Measurements from ENCODE around the gene UNC45B. TPM values are rescaled to one million over a fixed set of nuclear protein-coding genes. Genes with fewer than 3 reads are reported as not detected.
"Not testable (repeated sequence)": the region's sequence is repeated elsewhere in the genome, so short reads cannot be mapped to it uniquely, and the experiment has no call there.

The UNC45B gene
- total RNA-seq, 2 donors from 2014 or later, result 0.96 TPM; not detected in 1

- H3K27ac ChIP-seq, result no peak overlapping the region
- peaks cover 0 to 5% of the 10 kb centered on the region in 2 donors for H3K36me3 ChIP-seq
- H3K9me3 ChIP-seq, result no peaks in the 10 kb centered on the region
- no peak for TF ChIP-seq CTCF (IDR thresholded peaks at IDR 0.05)
- TF ChIP-seq POLR2AphosphoS5 (IDR thresholded peaks at IDR 0.05), result no peak
- no peak for TF ChIP-seq POLR2A (IDR thresholded peaks at IDR 0.05)
- no peaks in the 10 kb centered on the region for H3K4me1 ChIP-seq (replicated peaks)
- H3K4me3 ChIP-seq, result no peak overlapping the region
- DNase-seq (ENCODE audit: low spot score), result no peak
- no peaks in the 10 kb centered on the region for H3K27me3 ChIP-seq (replicated peaks; ENCODE audit: insufficient read depth)
- intact Hi-C loops (cut with DNase I), result no loop called here
- 89% methylated on average over 5 of the region's 5 CpGs for WGBS
Observed at GRCh38 chr17:35103271-35103670, 44.3 kb upstream of the UNC45B start.

- DNase-seq (ENCODE audit: low spot score), result no peak
- Histone ChIP-seq H3K27me3 (replicated peaks; ENCODE audit: insufficient read depth) (no peaks in the 10 kb centered on the region), H3K9me3 (no peaks in the 10 kb centered on the region), H3K36me3 (no peaks in the 10 kb centered on the region), H3K4me1 (replicated peaks) (no peaks in the 10 kb centered on the region), H3K27ac (no peak overlapping the region), H3K4me3 (no peak overlapping the region)
- WGBS, result 98% methylated on average over 5 of the region's 5 CpGs
- intact Hi-C loops (cut with DNase I), result no loop called here
- TF ChIP-seq POLR2A (IDR thresholded peaks at IDR 0.05) (no peak), CTCF (IDR thresholded peaks at IDR 0.05) (no peak), POLR2AphosphoS5 (IDR thresholded peaks at IDR 0.05) (no peak)
Observed at GRCh38 chr17:35104844-35105450, 42.7 kb upstream of the UNC45B start.

GRCh38 chr17:35110791-35111190 lies 36.8 kb upstream of the UNC45B start:
- H3K36me3 ChIP-seq; H3K27me3 ChIP-seq (replicated peaks; ENCODE audit: insufficient read depth); H3K9me3 ChIP-seq; intact Hi-C loops (cut with DNase I); H3K27ac ChIP-seq; H3K4me3 ChIP-seq; H3K4me1 ChIP-seq (replicated peaks); DNase-seq (ENCODE audit: low spot score): not testable (repeated sequence)
- 98% methylated on average over 17 of the region's 17 CpGs for WGBS

GRCh38 chr17:35116845-35117244 lies 30.8 kb upstream of the UNC45B start:
- 88% methylated on average over 12 of the region's 12 CpGs for WGBS
- TF ChIP-seq POLR2AphosphoS5 (IDR thresholded peaks at IDR 0.05), result no peak
- H3K9me3 ChIP-seq, result no peaks in the 10 kb centered on the region
- H3K27ac ChIP-seq, result no peak overlapping the region
- no peak for DNase-seq (ENCODE audit: low spot score)
- no peak overlapping the region for H3K4me3 ChIP-seq
- no peaks in the 10 kb centered on the region for H3K4me1 ChIP-seq (replicated peaks)
- H3K36me3 ChIP-seq, result no peaks in the 10 kb centered on the region
- no peaks in the 10 kb centered on the region for H3K27me3 ChIP-seq (replicated peaks; ENCODE audit: insufficient read depth)
- intact Hi-C loops (cut with DNase I), result loop anchor here (5.0 kb wide), 2 partner anchors 575 to 695 kb away; no protein-coding TSS in a partner anchor

GRCh38 chr17:35117984-35118383 lies 29.6 kb upstream of the UNC45B start:
- DNase-seq (ENCODE audit: low spot score), result no peak
- H3K27me3 ChIP-seq (replicated peaks; ENCODE audit: insufficient read depth), result no peaks in the 10 kb centered on the region
- H3K4me3 ChIP-seq, result no peak overlapping the region
- intact Hi-C loops (cut with DNase I), result loop anchor here (5.0 kb wide), 2 partner anchors 576 to 696 kb away; no protein-coding TSS in a partner anchor
- H3K9me3 ChIP-seq, result no peaks in the 10 kb centered on the region
- H3K36me3 ChIP-seq, result no peaks in the 10 kb centered on the region
- TF ChIP-seq CTCF (IDR thresholded peaks at IDR 0.05), result no peak
- TF ChIP-seq POLR2A (IDR thresholded peaks at IDR 0.05), result no peak
- no peak for TF ChIP-seq POLR2AphosphoS5 (IDR thresholded peaks at IDR 0.05)
- no peaks in the 10 kb centered on the region for H3K4me1 ChIP-seq (replicated peaks)
- no peak overlapping the region for H3K27ac ChIP-seq
